ENCODE data around the gene SPATS1. TPM values are rescaled to one million over a fixed set of nuclear protein-coding genes. Genes with fewer than 3 reads are reported as not detected.

Gene SPATS1
- total RNA-seq, 1 experiment from 2014 or later: not detected

- no peak overlapping the region for H3K4me3 Mint-ChIP-seq (ENCODE audit: unreplicated experiment)
- no peaks in the 10 kb centered on the region for H3K9me3 Mint-ChIP-seq (ENCODE audit: unreplicated experiment)
- peaks cover 5% of the 10 kb centered on the region for H3K4me1 Mint-ChIP-seq (ENCODE audit: insufficient read depth, unreplicated experiment)
- no peaks in the 10 kb centered on the region for H3K36me3 Mint-ChIP-seq (ENCODE audit: insufficient read depth, unreplicated experiment)
- ChIA-PET POLR2A (no interaction called here), CTCF (interaction anchor here (0.6 kb wide), 1 partner anchor 83 kb away, joined by 3 read pairs; no protein-coding TSS in a partner anchor)
- BruUV-seq (replicated peaks): no TSS peak
- no peak for TF ChIP-seq CTCF (IDR thresholded peaks at IDR 0.05; ENCODE audit: unreplicated experiment)
- H3K27me3 Mint-ChIP-seq (ENCODE audit: insufficient read depth, unreplicated experiment): peaks cover 26% of the 10 kb centered on the region
- H3K27ac Mint-ChIP-seq (ENCODE audit: low read depth, unreplicated experiment): no peak overlapping the region
- intact Hi-C loops (cut with micrococcal nuclease): no loop called here
- DNase-seq (ENCODE audit: unreplicated experiment): no peak
These were observed 25.2 kb downstream of the SPATS1 start for GRCh38 chr6:44367681-44368080.

GRCh38 chr6:44373051-44373450 is 30.6 kb downstream of the SPATS1 start:
- no peak for TF ChIP-seq CTCF (IDR thresholded peaks at IDR 0.05; ENCODE audit: unreplicated experiment)
- intact Hi-C loops (cut with micrococcal nuclease): no loop called here
- Mint-ChIP-seq H3K36me3 (ENCODE audit: insufficient read depth, unreplicated experiment) (no peaks in the 10 kb centered on the region), H3K27me3 (ENCODE audit: insufficient read depth, unreplicated experiment) (peaks cover 21% of the 10 kb centered on the region), H3K9me3 (ENCODE audit: unreplicated experiment) (no peaks in the 10 kb centered on the region), H3K27ac (ENCODE audit: low read depth, unreplicated experiment) (no peak overlapping the region), H3K4me1 (ENCODE audit: insufficient read depth, unreplicated experiment) (peaks cover 6% of the 10 kb centered on the region), H3K4me3 (ENCODE audit: unreplicated experiment) (no peak overlapping the region)
- ChIA-PET CTCF (no interaction called here), POLR2A (interaction anchor here (0.6 to 1.2 kb wide), 2 partner anchors 8 to 14 kb away, joined by 3 to 4 read pairs; no protein-coding TSS in a partner anchor)
- DNase-seq (ENCODE audit: unreplicated experiment): no peak
- BruUV-seq (replicated peaks): no TSS peak

GRCh38 chr6:44373787-44374186 is 31.3 kb downstream of the SPATS1 start:
- H3K4me1 Mint-ChIP-seq (ENCODE audit: insufficient read depth, unreplicated experiment): peaks cover 6% of the 10 kb centered on the region
- no peaks in the 10 kb centered on the region for H3K9me3 Mint-ChIP-seq (ENCODE audit: unreplicated experiment)
- intact Hi-C loops (cut with micrococcal nuclease): no loop called here
- POLR2A ChIA-PET: no interaction called here
- H3K36me3 Mint-ChIP-seq (ENCODE audit: insufficient read depth, unreplicated experiment): no peaks in the 10 kb centered on the region
- DNase-seq (ENCODE audit: unreplicated experiment): no peak
- TF ChIP-seq CTCF (IDR thresholded peaks at IDR 0.05; ENCODE audit: unreplicated experiment): no peak
- no peak overlapping the region for H3K4me3 Mint-ChIP-seq (ENCODE audit: unreplicated experiment)
- CTCF ChIA-PET: no interaction called here
- no TSS peak for BruUV-seq (replicated peaks)
- H3K27me3 Mint-ChIP-seq (ENCODE audit: insufficient read depth, unreplicated experiment): peaks cover 14% of the 10 kb centered on the region
- H3K27ac Mint-ChIP-seq (ENCODE audit: low read depth, unreplicated experiment): no peak overlapping the region

GRCh38 chr6:44375071-44375470 is 32.6 kb downstream of the SPATS1 start:
- H3K27me3 Mint-ChIP-seq (ENCODE audit: insufficient read depth, unreplicated experiment): peaks cover 11% of the 10 kb centered on the region
- H3K36me3 Mint-ChIP-seq (ENCODE audit: insufficient read depth, unreplicated experiment): no peaks in the 10 kb centered on the region
- no peak for DNase-seq (ENCODE audit: unreplicated experiment)
- no peaks in the 10 kb centered on the region for H3K9me3 Mint-ChIP-seq (ENCODE audit: unreplicated experiment)
- no peak overlapping the region for H3K4me3 Mint-ChIP-seq (ENCODE audit: unreplicated experiment)
- no peak for TF ChIP-seq CTCF (IDR thresholded peaks at IDR 0.05; ENCODE audit: unreplicated experiment)
- no peak overlapping the region for H3K27ac Mint-ChIP-seq (ENCODE audit: low read depth, unreplicated experiment)
- intact Hi-C loops (cut with micrococcal nuclease): no loop called here
- peaks cover 6% of the 10 kb centered on the region for H3K4me1 Mint-ChIP-seq (ENCODE audit: insufficient read depth, unreplicated experiment)
- ChIA-PET CTCF (interaction anchor here (1.4 kb wide), 1 partner anchor 11 kb away, joined by 3 read pairs; no protein-coding TSS in a partner anchor), POLR2A (no interaction called here)
- no TSS peak for BruUV-seq (replicated peaks)

Data from MCF 10A (cell line).